OCI-LY1 (cell line): ENCODE results near the gene TRPV2.

Experiments
- EZH2 ChIP-seq: fragments of 200-600 bp; sonication (generic), shearing (Covaris generic); IDR thresholded peaks from 2 replicates; pipeline ENCODE4 v1.8.0; 2017; ENCODE audit warnings: borderline replicate concordance, mixed run types, mild to moderate bottlenecking, antibody characterized with exemption, low read length, moderate library complexity, mixed read lengths
- TF ChIP-seq, protein P1 (sequence below): fragments of 200-600 bp; sonication (generic), shearing (Covaris generic); IDR thresholded peaks from 2 replicates; pipeline ENCODE4 v1.5.1; 2017; ENCODE audit warnings: mild to moderate bottlenecking, antibody characterized with exemption, low read length, moderate library complexity, mixed read lengths

DNA sequence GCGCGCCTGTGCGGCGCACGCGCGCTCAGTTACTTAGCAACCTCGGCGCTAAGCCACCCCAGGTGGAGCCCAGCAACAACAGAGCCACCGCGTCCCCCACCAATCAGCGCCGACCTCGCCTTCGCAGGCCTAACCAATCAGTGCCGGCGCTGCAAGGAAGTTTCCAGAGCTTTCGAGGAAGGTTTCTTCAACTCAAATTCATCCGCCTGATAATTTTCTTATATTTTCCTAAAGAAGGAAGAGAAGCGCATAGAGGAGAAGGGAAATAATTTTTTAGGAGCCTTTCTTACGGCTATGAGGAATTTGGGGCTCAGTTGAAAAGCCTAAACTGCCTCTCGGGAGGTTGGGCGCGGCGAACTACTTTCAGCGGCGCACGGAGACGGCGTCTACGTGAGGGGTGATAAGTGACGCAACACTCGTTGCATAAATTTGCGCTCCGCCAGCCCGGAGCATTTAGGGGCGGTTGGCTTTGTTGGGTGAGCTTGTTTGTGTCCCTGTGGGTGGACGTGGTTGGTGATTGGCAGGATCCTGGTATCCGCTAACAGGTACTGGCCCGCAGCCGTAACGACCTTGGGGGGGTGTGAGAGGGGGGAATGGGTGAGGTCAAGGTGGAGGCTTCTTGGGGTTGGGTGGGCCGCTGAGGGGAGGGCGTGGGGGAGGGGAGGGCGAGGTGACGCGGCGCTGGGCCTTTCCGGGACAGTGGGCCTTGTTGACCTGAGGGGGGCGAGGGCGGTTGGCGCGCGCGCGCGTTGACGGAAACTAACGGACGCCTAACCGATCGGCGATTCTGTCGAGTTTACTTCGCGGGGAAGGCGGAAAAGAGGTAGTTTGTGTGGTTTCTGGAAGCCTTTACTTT lies 34.5 kb upstream of the TRPV2 start, which contains the start of gene UBB:
- TF ChIP-seq, protein P1, sequence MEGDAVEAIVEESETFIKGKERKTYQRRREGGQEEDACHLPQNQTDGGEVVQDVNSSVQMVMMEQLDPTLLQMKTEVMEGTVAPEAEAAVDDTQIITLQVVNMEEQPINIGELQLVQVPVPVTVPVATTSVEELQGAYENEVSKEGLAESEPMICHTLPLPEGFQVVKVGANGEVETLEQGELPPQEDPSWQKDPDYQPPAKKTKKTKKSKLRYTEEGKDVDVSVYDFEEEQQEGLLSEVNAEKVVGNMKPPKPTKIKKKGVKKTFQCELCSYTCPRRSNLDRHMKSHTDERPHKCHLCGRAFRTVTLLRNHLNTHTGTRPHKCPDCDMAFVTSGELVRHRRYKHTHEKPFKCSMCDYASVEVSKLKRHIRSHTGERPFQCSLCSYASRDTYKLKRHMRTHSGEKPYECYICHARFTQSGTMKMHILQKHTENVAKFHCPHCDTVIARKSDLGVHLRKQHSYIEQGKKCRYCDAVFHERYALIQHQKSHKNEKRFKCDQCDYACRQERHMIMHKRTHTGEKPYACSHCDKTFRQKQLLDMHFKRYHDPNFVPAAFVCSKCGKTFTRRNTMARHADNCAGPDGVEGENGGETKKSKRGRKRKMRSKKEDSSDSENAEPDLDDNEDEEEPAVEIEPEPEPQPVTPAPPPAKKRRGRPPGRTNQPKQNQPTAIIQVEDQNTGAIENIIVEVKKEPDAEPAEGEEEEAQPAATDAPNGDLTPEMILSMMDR = no peak; the same call in 1 of the 2 replicates
- no peak for TF ChIP-seq EZH2
